ENCODE measurements around the gene FBXL14.

DNA sequence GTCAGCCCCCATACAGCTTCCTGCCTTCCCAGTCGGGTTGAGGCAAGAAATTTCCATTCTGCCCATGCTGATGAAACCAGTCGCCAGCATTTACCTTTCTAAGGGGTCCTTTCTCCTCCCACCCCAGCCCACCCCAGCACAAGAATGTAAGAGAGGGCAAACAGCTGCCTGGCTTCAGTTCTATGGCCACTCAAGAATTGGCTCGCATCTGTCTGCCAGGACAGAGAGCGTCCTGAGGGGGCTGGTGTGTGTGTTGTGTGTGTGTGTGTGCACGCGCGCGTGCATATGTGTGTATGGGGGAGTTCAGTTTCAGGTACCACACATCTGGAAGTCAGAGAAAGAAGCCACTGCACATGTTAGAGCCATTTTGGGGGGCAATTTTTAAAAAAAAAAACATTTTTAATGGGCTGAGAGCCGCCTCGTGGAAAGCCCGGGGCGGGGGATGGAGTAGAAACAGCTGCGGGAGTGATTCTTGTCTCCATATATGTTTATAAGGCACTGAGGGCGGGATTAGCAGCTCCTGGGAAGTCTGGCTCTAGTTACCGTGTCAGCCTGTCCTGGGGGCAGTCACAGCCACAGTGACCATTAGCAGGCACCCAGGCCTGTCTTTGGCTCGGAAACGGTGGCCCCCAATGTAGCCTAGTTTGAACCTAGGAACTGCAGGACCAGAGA lies 34.4 kb upstream of the FBXL14 start, which contains the start of gene WNT5B:
- TF ChIP-seq, protein P1, sequence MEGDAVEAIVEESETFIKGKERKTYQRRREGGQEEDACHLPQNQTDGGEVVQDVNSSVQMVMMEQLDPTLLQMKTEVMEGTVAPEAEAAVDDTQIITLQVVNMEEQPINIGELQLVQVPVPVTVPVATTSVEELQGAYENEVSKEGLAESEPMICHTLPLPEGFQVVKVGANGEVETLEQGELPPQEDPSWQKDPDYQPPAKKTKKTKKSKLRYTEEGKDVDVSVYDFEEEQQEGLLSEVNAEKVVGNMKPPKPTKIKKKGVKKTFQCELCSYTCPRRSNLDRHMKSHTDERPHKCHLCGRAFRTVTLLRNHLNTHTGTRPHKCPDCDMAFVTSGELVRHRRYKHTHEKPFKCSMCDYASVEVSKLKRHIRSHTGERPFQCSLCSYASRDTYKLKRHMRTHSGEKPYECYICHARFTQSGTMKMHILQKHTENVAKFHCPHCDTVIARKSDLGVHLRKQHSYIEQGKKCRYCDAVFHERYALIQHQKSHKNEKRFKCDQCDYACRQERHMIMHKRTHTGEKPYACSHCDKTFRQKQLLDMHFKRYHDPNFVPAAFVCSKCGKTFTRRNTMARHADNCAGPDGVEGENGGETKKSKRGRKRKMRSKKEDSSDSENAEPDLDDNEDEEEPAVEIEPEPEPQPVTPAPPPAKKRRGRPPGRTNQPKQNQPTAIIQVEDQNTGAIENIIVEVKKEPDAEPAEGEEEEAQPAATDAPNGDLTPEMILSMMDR (conservative IDR thresholded peaks at IDR 0.05; ENCODE audit: low read depth, low read length): no peak
- no peak for TF ChIP-seq EZH2phosphoT487 (IDR thresholded peaks at IDR 0.05; ENCODE audit: borderline replicate concordance, low read length)
